Thoracic aorta (tissue), 2 donors: Measurements from ENCODE around the gene R3HDM2. TPM values are rescaled to one million over a fixed set of nuclear protein-coding genes. Genes with fewer than 3 reads are reported as not detected.
A peak's percentile ranks its signal among the peaks of the same experiment; 100 is the strongest.
"Not testable (repeated sequence)": the region's sequence is repeated elsewhere in the genome, so short reads cannot be mapped to it uniquely, and the experiment has no call there.

ENCODE experiments used
- ATAC-seq: fragments of 150-250 bp; one replicate; pipeline ENCODE4 v1.8.0; 2017; ENCODE audit warnings: low read depth; ENCODE audit not compliant: insufficient number of reproducible peaks, low FRiP score
- DNase-seq: peaks from one replicate; pipeline ENCODE4 v3.0.0-alpha.2; 2020; ENCODE audit warnings: low spot score
- H3K27ac ChIP-seq, 2 donors: fragments of 200-600 bp; sonication (generic); 1 replicate in 1 of 2; 2 replicates in 1 of 2; pipeline ENCODE4 v1.5.1; 2016; ENCODE audit warnings: mild to moderate bottlenecking in 2 of 2, moderate library complexity in 2 of 2
- H3K27me3 ChIP-seq: fragments of 200-600 bp; sonication (generic); replicated peaks from 2 replicates; pipeline ENCODE4 v1.6.0; 2016; ENCODE audit warnings: mild to moderate bottlenecking; ENCODE audit not compliant: insufficient read depth
- H3K36me3 ChIP-seq: fragments of 200-600 bp; sonication (generic); one replicate; pipeline ENCODE4 v1.5.1; 2016
- H3K4me1 ChIP-seq, 2 donors: fragments of 200-600 bp; sonication (generic); 1 replicate in 1 of 2; 2 replicates in 1 of 2; pipeline versions ENCODE4 v1.5.1 to v1.6.0; 2016; ENCODE audit warnings: low read depth in 2 of 2, mild to moderate bottlenecking in 1 of 2; ENCODE audit not compliant: control insufficient read depth in 1 of 2
- H3K4me3 ChIP-seq: fragments of 200-600 bp; sonication (generic); 2 replicates; pipeline ENCODE4 v1.5.1; 2016; ENCODE audit warnings: mild to moderate bottlenecking
- H3K9me3 ChIP-seq: fragments of 200-600 bp; sonication (generic); 2 replicates; pipeline ENCODE4 v1.5.1; 2016
- total RNA-seq, 2 donors: library from RNA; depleted of rRNA; stranded (reverse); fragments of >200 nt; gene quantifications; one replicate each; pipeline versions ENCODE4 v1.1.0 to v1.2.3, GENCODE V29; 2016
- TF ChIP-seq, protein P1 (sequence below): fragments of 200-600 bp; sonication (generic); IDR thresholded peaks from one replicate; pipeline ENCODE4 v1.5.1; 2019; ENCODE audit warnings: antibody characterized with exemption

R3HDM2 gene
- total RNA-seq, 2 donors from 2014 or later, result 26.5 to 62.4 TPM

- ATAC-seq, result no peak
- Histone ChIP-seq H3K4me3 (peak overlapping the region; percentile 12), H3K4me1 (peaks cover 14 to 32% of the 10 kb centered on the region in 2 donors), H3K9me3 (no peaks in the 10 kb centered on the region), H3K27ac (no peak overlapping the region), H3K27me3 (no peaks in the 10 kb centered on the region), H3K36me3 (no peaks in the 10 kb centered on the region)
- no peak for DNase-seq
- TF ChIP-seq, protein P1, sequence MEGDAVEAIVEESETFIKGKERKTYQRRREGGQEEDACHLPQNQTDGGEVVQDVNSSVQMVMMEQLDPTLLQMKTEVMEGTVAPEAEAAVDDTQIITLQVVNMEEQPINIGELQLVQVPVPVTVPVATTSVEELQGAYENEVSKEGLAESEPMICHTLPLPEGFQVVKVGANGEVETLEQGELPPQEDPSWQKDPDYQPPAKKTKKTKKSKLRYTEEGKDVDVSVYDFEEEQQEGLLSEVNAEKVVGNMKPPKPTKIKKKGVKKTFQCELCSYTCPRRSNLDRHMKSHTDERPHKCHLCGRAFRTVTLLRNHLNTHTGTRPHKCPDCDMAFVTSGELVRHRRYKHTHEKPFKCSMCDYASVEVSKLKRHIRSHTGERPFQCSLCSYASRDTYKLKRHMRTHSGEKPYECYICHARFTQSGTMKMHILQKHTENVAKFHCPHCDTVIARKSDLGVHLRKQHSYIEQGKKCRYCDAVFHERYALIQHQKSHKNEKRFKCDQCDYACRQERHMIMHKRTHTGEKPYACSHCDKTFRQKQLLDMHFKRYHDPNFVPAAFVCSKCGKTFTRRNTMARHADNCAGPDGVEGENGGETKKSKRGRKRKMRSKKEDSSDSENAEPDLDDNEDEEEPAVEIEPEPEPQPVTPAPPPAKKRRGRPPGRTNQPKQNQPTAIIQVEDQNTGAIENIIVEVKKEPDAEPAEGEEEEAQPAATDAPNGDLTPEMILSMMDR, result no peak
These were observed 90.7 kb downstream of the R3HDM2 start for GRCh38 chr12:57340104-57340503.

GRCh38 chr12:57336299-57336698, 94.5 kb downstream of the R3HDM2 start:
- H3K27me3 ChIP-seq, H3K27ac ChIP-seq, ATAC-seq, H3K36me3 ChIP-seq, DNase-seq, H3K9me3 ChIP-seq, H3K4me3 ChIP-seq: not testable (repeated sequence)
- H3K4me1 ChIP-seq, result peaks cover 15 to 18% of the 10 kb centered on the region in 2 donors

GRCh38 chr12:57334219-57334618, 96.6 kb downstream of the R3HDM2 start:
- H3K4me3 ChIP-seq, result no peak overlapping the region
- no peaks in the 10 kb centered on the region for H3K9me3 ChIP-seq
- no peak for ATAC-seq
- no peaks in the 10 kb centered on the region for H3K27me3 ChIP-seq
- peaks cover 0 to 6% of the 10 kb centered on the region in 2 donors for H3K4me1 ChIP-seq
- TF ChIP-seq, protein P1, result no peak
- H3K27ac ChIP-seq, result no peak overlapping the region
- no peaks in the 10 kb centered on the region for H3K36me3 ChIP-seq
- no peak for DNase-seq

DNA sequence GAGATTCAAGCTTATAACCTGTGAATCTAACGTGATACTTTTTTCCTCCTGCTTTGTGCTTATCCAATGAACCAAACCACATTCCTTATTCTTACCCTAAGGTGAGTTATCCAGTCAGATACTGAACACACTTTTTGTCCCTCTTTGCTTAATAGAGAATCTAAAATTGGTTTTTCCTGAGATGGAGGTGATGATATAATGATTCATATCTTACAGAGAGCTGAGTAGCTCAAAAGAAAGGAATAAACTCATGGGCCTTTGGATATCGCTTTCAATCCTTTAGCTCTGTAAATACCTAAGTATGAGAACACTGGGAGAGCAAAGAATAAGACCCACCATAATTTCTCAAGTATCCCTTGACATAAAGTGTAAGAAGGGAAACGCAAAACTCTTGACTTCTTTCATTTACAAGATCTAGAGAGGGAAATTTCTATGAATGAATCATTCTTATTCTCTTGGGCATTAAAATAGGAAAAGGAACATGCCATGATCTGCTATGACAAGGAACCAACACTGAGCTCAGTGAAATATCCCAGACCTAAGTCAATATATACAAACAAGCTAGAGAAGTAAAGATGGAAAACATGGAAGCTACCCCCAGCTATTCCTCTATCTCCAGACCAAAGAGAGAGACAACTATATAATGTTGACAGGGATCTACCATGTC, 98.1 kb downstream of the R3HDM2 start:
- TF ChIP-seq, protein P1, result no peak
- H3K27me3 ChIP-seq, result no peaks in the 10 kb centered on the region
- no peaks in the 10 kb centered on the region for H3K36me3 ChIP-seq
- H3K4me1 ChIP-seq, result peaks cover 0 to 6% of the 10 kb centered on the region in 2 donors
- DNase-seq (no peak), ATAC-seq (no peak)
- H3K27ac ChIP-seq, result no peak overlapping the region
- no peaks in the 10 kb centered on the region for H3K9me3 ChIP-seq
- no peak overlapping the region for H3K4me3 ChIP-seq

DNA sequence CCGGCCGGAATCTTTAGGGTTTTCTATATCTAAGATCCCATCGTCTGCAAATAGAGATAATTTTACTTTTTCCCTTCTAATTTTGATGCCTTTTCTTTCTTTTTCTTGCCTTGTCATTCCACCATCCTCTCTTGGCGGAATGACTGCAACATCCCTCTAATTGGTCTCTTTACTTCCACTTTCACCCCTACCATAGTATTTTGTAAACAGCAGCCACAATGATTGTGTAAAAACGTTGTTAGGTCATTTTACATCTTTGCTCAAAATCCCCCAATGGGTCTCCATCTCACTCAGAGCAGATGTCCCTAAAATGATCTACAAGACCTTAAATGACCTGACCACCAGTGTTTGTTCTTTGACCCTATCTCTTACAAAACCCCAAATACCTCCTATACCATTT, 99.9 kb downstream of the R3HDM2 start:
- ATAC-seq (no peak), DNase-seq (no peak)
- no peak overlapping the region for H3K27ac ChIP-seq
- H3K4me1 ChIP-seq, result peaks cover 0 to 6% of the 10 kb centered on the region in 2 donors
- no peaks in the 10 kb centered on the region for H3K27me3 ChIP-seq
- H3K4me3 ChIP-seq, result no peak overlapping the region
- TF ChIP-seq, protein P1, result no peak
- H3K36me3 ChIP-seq, result no peaks in the 10 kb centered on the region
- H3K9me3 ChIP-seq, result no peaks in the 10 kb centered on the region

GRCh38 chr12:57329219-57329618, 101.6 kb downstream of the R3HDM2 start:
- DNase-seq (no peak), ATAC-seq (no peak)
- Histone ChIP-seq H3K4me1 (peaks cover 0 to 6% of the 10 kb centered on the region in 2 donors), H3K27me3 (no peaks in the 10 kb centered on the region), H3K4me3 (no peak overlapping the region), H3K9me3 (no peaks in the 10 kb centered on the region), H3K36me3 (no peaks in the 10 kb centered on the region), H3K27ac (no peak overlapping the region)
- TF ChIP-seq, protein P1, result no peak
